ENCODE measurements around the gene RELN. TPM values are rescaled to one million over a fixed set of nuclear protein-coding genes. Genes with fewer than 3 reads are reported as not detected.

The RELN gene
- total and polyA plus RNA-seq, 10 of the 15 experiments (the other 5 are each of a cell fraction or from before 2014, with no cell fraction given) = 0.11 to 0.21 TPM; not detected in 8

DNA sequence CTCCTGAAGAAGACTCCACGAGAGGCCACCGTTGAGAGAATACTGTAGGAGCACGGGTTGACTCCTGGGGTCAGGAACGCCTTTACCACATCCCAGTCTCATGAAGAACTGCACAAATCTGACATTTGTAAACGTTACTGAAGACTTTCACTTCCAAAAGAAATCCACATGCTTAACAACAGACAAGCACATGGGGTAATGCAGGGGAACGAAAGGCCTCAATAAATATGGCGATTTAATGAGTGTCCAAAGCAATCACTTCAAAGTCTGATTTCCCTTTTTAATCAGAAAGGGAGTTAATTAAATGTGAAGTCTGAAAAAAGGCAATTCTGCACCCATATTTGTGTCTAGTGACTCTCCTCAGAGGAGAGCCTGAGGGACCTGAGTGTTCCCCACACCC is 449.1 kb downstream of the RELN start (continued):
- TF ChIP-seq MEF2A (IDR thresholded peaks at IDR 0.05; ENCODE audit: insufficient read depth, low read depth, low read length) = no peak
- TF ChIP-seq PBX3 (IDR thresholded peaks at IDR 0.05; ENCODE audit: insufficient replicate concordance, low read depth, low read length) = no peak
- no peak for TF ChIP-seq RAD51 (IDR thresholded peaks at IDR 0.05)
- TF ChIP-seq ASH2L (IDR thresholded peaks at IDR 0.05; ENCODE audit: borderline replicate concordance, low read depth) = no peak
- no peak for TF ChIP-seq STAT1 (conservative IDR thresholded peaks at IDR 0.05)
- no peak for TF ChIP-seq ZNF687 (IDR thresholded peaks at IDR 0.05)
- TF ChIP-seq, protein P1, sequence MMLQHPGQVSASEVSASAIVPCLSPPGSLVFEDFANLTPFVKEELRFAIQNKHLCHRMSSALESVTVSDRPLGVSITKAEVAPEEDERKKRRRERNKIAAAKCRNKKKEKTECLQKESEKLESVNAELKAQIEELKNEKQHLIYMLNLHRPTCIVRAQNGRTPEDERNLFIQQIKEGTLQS (IDR thresholded peaks at IDR 0.05; ENCODE audit: borderline replicate concordance, extremely low read depth, low read depth, low read length) = no peak

DNA sequence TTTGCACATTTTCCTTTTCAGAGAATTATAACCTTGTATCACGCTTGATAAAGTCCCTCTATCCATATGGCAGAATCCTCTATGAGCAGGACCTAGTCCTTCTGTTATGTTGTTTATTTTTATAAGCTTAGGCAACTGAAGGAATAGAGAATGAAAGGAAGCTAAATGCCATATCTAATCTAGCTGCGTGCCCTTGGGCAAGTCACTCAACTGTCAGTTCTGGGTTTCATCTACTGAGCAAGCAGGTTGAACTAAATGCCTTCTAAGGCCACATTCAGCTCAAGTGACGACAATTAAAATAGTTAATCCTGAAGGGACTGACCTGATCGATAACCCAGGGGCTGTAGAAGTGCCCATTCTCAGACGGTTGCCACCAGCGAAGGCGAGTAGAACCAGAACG is 449.6 kb downstream of the RELN start:
- CTCF ChIA-PET = no interaction called here
- no peak overlapping the region for H2AFZ ChIP-seq (ENCODE audit: control insufficient read depth, low read depth, low read length)
- H3K36me3 ChIP-seq (ENCODE audit: control insufficient read depth in 2 of 2, insufficient read depth in 2 of 2, low read length in 1 of 2) = no peaks in the 10 kb centered on the region
- no peaks in the 10 kb centered on the region for H4K20me1 ChIP-seq (ENCODE audit: control insufficient read depth, insufficient read depth)
- FAIRE-seq (no peak), DNase-seq (ENCODE audit: low read depth, low spot score) (no peak), ATAC-seq (no peak)
- SMC1A ChIA-PET (ENCODE audit: uncharacterized antibody, unreplicated experiment) = no interaction called here
- H3K4me3 ChIP-seq = no peak overlapping the region
- POLR2A ChIA-PET = no interaction called here
- H3K9me3 ChIP-seq (replicated peaks; ENCODE audit: control insufficient read depth, insufficient read depth, low read length) = no peaks in the 10 kb centered on the region
- no peaks in the 10 kb centered on the region for H3K27me3 ChIP-seq (replicated peaks in 1 of 2; ENCODE audit: control insufficient read depth in 2 of 2, insufficient read depth in 2 of 2, low read length in 1 of 2)
- no TSS peak for BruUV-seq (replicated peaks)
- in situ Hi-C loops (cut with MboI) (no loop called here), intact Hi-C loops (cut with micrococcal nuclease; ENCODE audit: unreplicated experiment) (no loop called here)
- no peak overlapping the region for H3K4me2 ChIP-seq (ENCODE audit: control insufficient read depth, insufficient read depth)
- no peaks in the 10 kb centered on the region for H3K4me1 ChIP-seq (ENCODE audit: control insufficient read depth, insufficient read depth, low read length)
- no peak overlapping the region for H3K27ac ChIP-seq (ENCODE audit: control insufficient read depth, insufficient read depth)
- RAD21 ChIA-PET (ENCODE audit: unreplicated experiment) = no interaction called here
- WGBS (ENCODE audit: insufficient coverage, insufficient replicate concordance, low lambda C conversion rate, missing lambda C conversion rate) = 51% methylated on average over 8 of the region's 8 CpGs
- H3K79me2 ChIP-seq (ENCODE audit: control insufficient read depth, insufficient read depth, low read length) = no peaks in the 10 kb centered on the region
- H3K9ac ChIP-seq (ENCODE audit: control insufficient read depth, insufficient read depth, low read length) = no peak overlapping the region
- TF ChIP-seq ZBTB40 (IDR thresholded peaks at IDR 0.05; ENCODE audit: borderline replicate concordance) (no peak), SUZ12 (IDR thresholded peaks at IDR 0.05; ENCODE audit: unreplicated experiment) (no peak), CHD1 (IDR thresholded peaks at IDR 0.05; ENCODE audit: low read depth, low read length) (no peak)
- TF ChIP-seq, protein P2, sequence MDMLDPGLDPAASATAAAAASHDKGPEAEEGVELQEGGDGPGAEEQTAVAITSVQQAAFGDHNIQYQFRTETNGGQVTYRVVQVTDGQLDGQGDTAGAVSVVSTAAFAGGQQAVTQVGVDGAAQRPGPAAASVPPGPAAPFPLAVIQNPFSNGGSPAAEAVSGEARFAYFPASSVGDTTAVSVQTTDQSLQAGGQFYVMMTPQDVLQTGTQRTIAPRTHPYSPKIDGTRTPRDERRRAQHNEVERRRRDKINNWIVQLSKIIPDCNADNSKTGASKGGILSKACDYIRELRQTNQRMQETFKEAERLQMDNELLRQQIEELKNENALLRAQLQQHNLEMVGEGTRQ (IDR thresholded peaks at IDR 0.05; ENCODE audit: borderline replicate concordance, low read depth, low read length) = no peak

All from GM12878 (cell line).